HFFc6 (cell line): Measurements from ENCODE around the gene OLR1. TPM values are rescaled to one million over a fixed set of nuclear protein-coding genes. Genes with fewer than 3 reads are reported as not detected.
A peak's percentile ranks its signal among the peaks of the same experiment; 100 is the strongest.

ENCODE experiments used
- DNase-seq: peaks from one replicate; pipeline ENCODE4 v3.0.0-alpha.2; 2018
- H3K27ac Mint-ChIP-seq: 2 replicates; pipeline ENCODE4 v1.8.0; 2020; ENCODE audit warnings: mild to moderate bottlenecking, mixed read lengths
- H3K27me3 Mint-ChIP-seq: 2 replicates; pipeline ENCODE4 v1.8.0; 2021; ENCODE audit warnings: mild to moderate bottlenecking, moderate library complexity, mixed read lengths; ENCODE audit not compliant: insufficient read depth
- H3K36me3 Mint-ChIP-seq: 2 replicates; pipeline ENCODE4 v1.8.0; 2021; ENCODE audit warnings: low read depth, mixed read lengths
- H3K4me1 Mint-ChIP-seq: 2 replicates; pipeline ENCODE4 v1.8.0; 2020; ENCODE audit warnings: low read depth, mixed read lengths
- H3K4me3 Mint-ChIP-seq: 2 replicates; pipeline ENCODE4 v1.8.0; 2020; ENCODE audit warnings: mild to moderate bottlenecking, moderate library complexity, mixed read lengths
- H3K9me3 Mint-ChIP-seq: 2 replicates; pipeline ENCODE4 v1.8.0; 2020; ENCODE audit warnings: mild to moderate bottlenecking, mixed read lengths
- CTCF ChIP-seq: fragments of 200-600 bp; sonication (generic); IDR thresholded peaks from 2 replicates; pipeline ENCODE4 v1.5.0; 2021; ENCODE audit warnings: antibody characterized with exemption, mild to moderate bottlenecking
- total RNA-seq, 6 experiments: library from RNA; stranded (reverse); fragmentation: NEBNext Ultra II Directional; extraction: Animal tissue kit (Norgen Biotek cat#: 25700); gene quantifications; 2 replicates in 1 of 6; 3 replicates in 5 of 6; pipeline ENCODE4 v1.2.3, GENCODE V29; 2021

OLR1 gene
- total RNA-seq, 6 experiments from 2014 or later, result 30.3 to 53.6 (median 40.0) TPM

- H3K27ac Mint-ChIP-seq, result peak overlapping the region; percentile 35
- peak overlapping the region; percentile 2; the same call in 1 of the 2 replicates for H3K4me3 Mint-ChIP-seq
- H3K4me1 Mint-ChIP-seq, result peaks cover 35% of the 10 kb centered on the region
- peak; percentile 39 for DNase-seq
- no peak for TF ChIP-seq CTCF
- H3K9me3 Mint-ChIP-seq, result no peaks in the 10 kb centered on the region
- no peaks in the 10 kb centered on the region for H3K27me3 Mint-ChIP-seq
- no peaks in the 10 kb centered on the region for H3K36me3 Mint-ChIP-seq
These were observed 28.8 kb downstream of the OLR1 start for GRCh38 chr12:10142976-10143589.

GRCh38 chr12:10140001-10140400 lies 31.9 kb downstream of the OLR1 start:
- DNase-seq, result peak; percentile 68
- Mint-ChIP-seq H3K36me3 (no peaks in the 10 kb centered on the region), H3K9me3 (no peaks in the 10 kb centered on the region), H3K27me3 (peaks cover 2% of the 10 kb centered on the region; the same call in 1 of the 2 replicates), H3K4me3 (no peak overlapping the region), H3K27ac (no peak overlapping the region), H3K4me1 (peaks cover 35% of the 10 kb centered on the region)
- peak; percentile 83 for TF ChIP-seq CTCF

- Mint-ChIP-seq H3K27me3 (peaks cover 2% of the 10 kb centered on the region; the same call in 1 of the 2 replicates), H3K36me3 (no peaks in the 10 kb centered on the region)
These were observed 35.2 kb downstream of the OLR1 start for GRCh38 chr12:10136637-10137205.

GRCh38 chr12:10135126-10135525 lies 36.8 kb downstream of the OLR1 start:
- no peak for DNase-seq
- H3K36me3 Mint-ChIP-seq, result no peaks in the 10 kb centered on the region
- no peaks in the 10 kb centered on the region for H3K9me3 Mint-ChIP-seq
- peaks cover 2% of the 10 kb centered on the region; the same call in 1 of the 2 replicates for H3K27me3 Mint-ChIP-seq
- peaks cover 25% of the 10 kb centered on the region for H3K4me1 Mint-ChIP-seq
- no peak overlapping the region for H3K4me3 Mint-ChIP-seq
- TF ChIP-seq CTCF, result no peak
- H3K27ac Mint-ChIP-seq, result no peak overlapping the region

More at GRCh38 chr12:10136637-10137205, 35.2 kb downstream of the OLR1 start:
- Mint-ChIP-seq H3K27ac (no peak overlapping the region), H3K4me1 (peaks cover 21% of the 10 kb centered on the region), H3K4me3 (no peak overlapping the region), H3K9me3 (no peaks in the 10 kb centered on the region)
- no peak for TF ChIP-seq CTCF
- DNase-seq, result no peak

GRCh38 chr12:10132850-10133370 lies 39.0 kb downstream of the OLR1 start:
- Mint-ChIP-seq H3K9me3 (no peaks in the 10 kb centered on the region), H3K27me3 (peaks cover 2% of the 10 kb centered on the region; the same call in 1 of the 2 replicates), H3K4me1 (peaks cover 20% of the 10 kb centered on the region), H3K36me3 (no peaks in the 10 kb centered on the region), H3K27ac (no peak overlapping the region), H3K4me3 (no peak overlapping the region)
- no peak for DNase-seq
- TF ChIP-seq CTCF, result no peak
